Liver (tissue), 3 donors: Measurements from ENCODE around the gene FAM117A.

Source experiments
- FOXA1 ChIP-seq: IDR thresholded peaks from 2 replicates; pipeline ENCODE4 v1.6.1; 2016; ENCODE audit warnings: antibody characterized with exemption
- GABPA ChIP-seq, 2 donors: IDR thresholded peaks in 1 of 2; conservative IDR thresholded peaks in 1 of 2; 2 replicates each; pipeline ENCODE4 v1.6.1; 2016; ENCODE audit warnings: antibody characterized with exemption in 2 of 2, mild to moderate bottlenecking in 1 of 2, moderate library complexity in 1 of 2
- JUND ChIP-seq, 2 donors: IDR thresholded peaks; 2 replicates each; pipeline ENCODE4 v1.6.1; 2016; ENCODE audit warnings: antibody characterized with exemption in 2 of 2
- RAD21 ChIP-seq, 2 donors: IDR thresholded peaks; 2 replicates each; pipeline ENCODE4 v1.6.1; 2016; ENCODE audit warnings: antibody characterized with exemption in 2 of 2, mild to moderate bottlenecking in 2 of 2
- SP1 ChIP-seq: IDR thresholded peaks from 2 replicates; pipeline ENCODE4 v1.6.1; 2018; ENCODE audit warnings: antibody characterized with exemption, mild to moderate bottlenecking
- TAF1 ChIP-seq: conservative IDR thresholded peaks from 2 replicates; pipeline ENCODE4 v1.6.1; 2016; ENCODE audit warnings: antibody characterized with exemption, mild to moderate bottlenecking
- YY1 ChIP-seq: IDR thresholded peaks from 2 replicates; pipeline ENCODE4 v1.6.1; 2016; ENCODE audit warnings: antibody characterized with exemption, mild to moderate bottlenecking
- TF ChIP-seq, protein P1 (sequence below): fragments of 150-350 bp; IDR thresholded peaks from 2 replicates; pipeline ENCODE4 v1.5.1; 2017; ENCODE audit warnings: improper control_type of control experiment, low read depth, low read length; ENCODE audit not compliant: missing input control
- TF ChIP-seq, protein P2 (sequence below): IDR thresholded peaks from 2 replicates; pipeline ENCODE4 v1.6.1; 2016; ENCODE audit warnings: antibody characterized with exemption, mild to moderate bottlenecking
- TF ChIP-seq, protein P3 (sequence below): IDR thresholded peaks from 2 replicates; pipeline ENCODE4 v1.6.1; 2016; ENCODE audit warnings: antibody characterized with exemption
- donor health status: healthy.
- donor health status: healthy.

DNA sequence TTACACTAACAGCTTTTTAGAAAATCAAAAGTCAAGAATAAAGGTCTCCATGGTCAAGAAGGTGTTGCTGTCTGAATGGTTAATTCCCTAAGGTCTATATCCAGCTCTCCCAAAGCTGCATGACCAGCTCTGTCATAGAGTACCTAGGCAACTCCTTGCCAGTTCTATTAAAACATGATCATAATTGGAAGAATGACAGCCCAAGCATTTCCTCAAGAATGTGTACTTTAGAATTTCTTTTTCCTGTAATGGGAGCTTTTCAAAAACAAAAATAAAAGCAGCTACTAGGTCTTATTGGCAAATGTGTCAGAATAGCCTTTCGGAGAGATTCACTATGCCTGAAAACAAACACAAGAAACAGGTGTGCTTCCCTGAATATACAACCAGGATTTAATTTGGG, 93.9 kb downstream of the FAM117A start:
- TF ChIP-seq, protein P1, sequence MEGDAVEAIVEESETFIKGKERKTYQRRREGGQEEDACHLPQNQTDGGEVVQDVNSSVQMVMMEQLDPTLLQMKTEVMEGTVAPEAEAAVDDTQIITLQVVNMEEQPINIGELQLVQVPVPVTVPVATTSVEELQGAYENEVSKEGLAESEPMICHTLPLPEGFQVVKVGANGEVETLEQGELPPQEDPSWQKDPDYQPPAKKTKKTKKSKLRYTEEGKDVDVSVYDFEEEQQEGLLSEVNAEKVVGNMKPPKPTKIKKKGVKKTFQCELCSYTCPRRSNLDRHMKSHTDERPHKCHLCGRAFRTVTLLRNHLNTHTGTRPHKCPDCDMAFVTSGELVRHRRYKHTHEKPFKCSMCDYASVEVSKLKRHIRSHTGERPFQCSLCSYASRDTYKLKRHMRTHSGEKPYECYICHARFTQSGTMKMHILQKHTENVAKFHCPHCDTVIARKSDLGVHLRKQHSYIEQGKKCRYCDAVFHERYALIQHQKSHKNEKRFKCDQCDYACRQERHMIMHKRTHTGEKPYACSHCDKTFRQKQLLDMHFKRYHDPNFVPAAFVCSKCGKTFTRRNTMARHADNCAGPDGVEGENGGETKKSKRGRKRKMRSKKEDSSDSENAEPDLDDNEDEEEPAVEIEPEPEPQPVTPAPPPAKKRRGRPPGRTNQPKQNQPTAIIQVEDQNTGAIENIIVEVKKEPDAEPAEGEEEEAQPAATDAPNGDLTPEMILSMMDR: no peak
- TF ChIP-seq, protein P2, sequence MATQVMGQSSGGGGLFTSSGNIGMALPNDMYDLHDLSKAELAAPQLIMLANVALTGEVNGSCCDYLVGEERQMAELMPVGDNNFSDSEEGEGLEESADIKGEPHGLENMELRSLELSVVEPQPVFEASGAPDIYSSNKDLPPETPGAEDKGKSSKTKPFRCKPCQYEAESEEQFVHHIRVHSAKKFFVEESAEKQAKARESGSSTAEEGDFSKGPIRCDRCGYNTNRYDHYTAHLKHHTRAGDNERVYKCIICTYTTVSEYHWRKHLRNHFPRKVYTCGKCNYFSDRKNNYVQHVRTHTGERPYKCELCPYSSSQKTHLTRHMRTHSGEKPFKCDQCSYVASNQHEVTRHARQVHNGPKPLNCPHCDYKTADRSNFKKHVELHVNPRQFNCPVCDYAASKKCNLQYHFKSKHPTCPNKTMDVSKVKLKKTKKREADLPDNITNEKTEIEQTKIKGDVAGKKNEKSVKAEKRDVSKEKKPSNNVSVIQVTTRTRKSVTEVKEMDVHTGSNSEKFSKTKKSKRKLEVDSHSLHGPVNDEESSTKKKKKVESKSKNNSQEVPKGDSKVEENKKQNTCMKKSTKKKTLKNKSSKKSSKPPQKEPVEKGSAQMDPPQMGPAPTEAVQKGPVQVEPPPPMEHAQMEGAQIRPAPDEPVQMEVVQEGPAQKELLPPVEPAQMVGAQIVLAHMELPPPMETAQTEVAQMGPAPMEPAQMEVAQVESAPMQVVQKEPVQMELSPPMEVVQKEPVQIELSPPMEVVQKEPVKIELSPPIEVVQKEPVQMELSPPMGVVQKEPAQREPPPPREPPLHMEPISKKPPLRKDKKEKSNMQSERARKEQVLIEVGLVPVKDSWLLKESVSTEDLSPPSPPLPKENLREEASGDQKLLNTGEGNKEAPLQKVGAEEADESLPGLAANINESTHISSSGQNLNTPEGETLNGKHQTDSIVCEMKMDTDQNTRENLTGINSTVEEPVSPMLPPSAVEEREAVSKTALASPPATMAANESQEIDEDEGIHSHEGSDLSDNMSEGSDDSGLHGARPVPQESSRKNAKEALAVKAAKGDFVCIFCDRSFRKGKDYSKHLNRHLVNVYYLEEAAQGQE: no peak
- TF ChIP-seq RAD21 (IDR thresholded peaks at IDR 0.05) (no peak), YY1 (no peak), JUND (IDR thresholded peaks at IDR 0.05) (no peak), SP1 (no peak), FOXA1 (no peak), GABPA (IDR thresholded peaks at IDR 0.05 in 1 of 2, conservative IDR thresholded peaks at IDR 0.05 in 1 of 2) (no peak), TAF1 (no peak)
- TF ChIP-seq, protein P3, sequence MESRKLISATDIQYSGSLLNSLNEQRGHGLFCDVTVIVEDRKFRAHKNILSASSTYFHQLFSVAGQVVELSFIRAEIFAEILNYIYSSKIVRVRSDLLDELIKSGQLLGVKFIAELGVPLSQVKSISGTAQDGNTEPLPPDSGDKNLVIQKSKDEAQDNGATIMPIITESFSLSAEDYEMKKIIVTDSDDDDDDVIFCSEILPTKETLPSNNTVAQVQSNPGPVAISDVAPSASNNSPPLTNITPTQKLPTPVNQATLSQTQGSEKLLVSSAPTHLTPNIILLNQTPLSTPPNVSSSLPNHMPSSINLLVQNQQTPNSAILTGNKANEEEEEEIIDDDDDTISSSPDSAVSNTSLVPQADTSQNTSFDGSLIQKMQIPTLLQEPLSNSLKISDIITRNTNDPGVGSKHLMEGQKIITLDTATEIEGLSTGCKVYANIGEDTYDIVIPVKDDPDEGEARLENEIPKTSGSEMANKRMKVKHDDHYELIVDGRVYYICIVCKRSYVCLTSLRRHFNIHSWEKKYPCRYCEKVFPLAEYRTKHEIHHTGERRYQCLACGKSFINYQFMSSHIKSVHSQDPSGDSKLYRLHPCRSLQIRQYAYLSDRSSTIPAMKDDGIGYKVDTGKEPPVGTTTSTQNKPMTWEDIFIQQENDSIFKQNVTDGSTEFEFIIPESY: no peak
